ENCODE results near the gene GABRR3. TPM values are rescaled to one million over a fixed set of nuclear protein-coding genes. Genes with fewer than 3 reads are reported as not detected.

GABRR3 gene
- total RNA-seq, 1 experiment from 2014 or later, result not detected

GRCh38 chr3:97969541-97969940 is 65.6 kb downstream of the GABRR3 start:
- TF ChIP-seq CTCF (conservative IDR thresholded peaks at IDR 0.05; ENCODE audit: low read depth, low read length) (no peak), EZH2 (IDR thresholded peaks at IDR 0.05; ENCODE audit: borderline replicate concordance, low read depth, low read length, poor library complexity, severe bottlenecking) (no peak)
- Histone ChIP-seq H3K27me3 (replicated peaks; ENCODE audit: insufficient read depth, low read depth, low read length, poor library complexity) (no peaks in the 10 kb centered on the region), H3K4me1 (ENCODE audit: insufficient read depth, low read length, poor library complexity, severe bottlenecking) (peaks cover 24% of the 10 kb centered on the region), H3K36me3 (ENCODE audit: insufficient read depth, low read length, poor library complexity, severe bottlenecking) (no peaks in the 10 kb centered on the region), H3K4me3 (ENCODE audit: low read depth, low read length, poor library complexity, severe bottlenecking) (no peak overlapping the region), H3K9me3 (ENCODE audit: low read depth, low read length, poor library complexity, severe bottlenecking) (no peaks in the 10 kb centered on the region), H3K27ac (ENCODE audit: low read depth, low read length, poor library complexity, severe bottlenecking) (no peak overlapping the region)
- no peak for DNase-seq (ENCODE audit: low spot score)
- intact Hi-C loops (cut with micrococcal nuclease; ENCODE audit: unreplicated experiment), result no loop called here
- POLR2A ChIA-PET (ENCODE audit: low non-redundant PET), result interaction anchor here (0.6 kb wide), 1 partner anchor 12 kb away, joined by 3 read pairs; no protein-coding TSS in a partner anchor
- CTCF ChIA-PET, result no interaction called here
- no TSS peak for BruUV-seq (replicated peaks)

GRCh38 chr3:97968376-97968775 is 66.7 kb downstream of the GABRR3 start:
- TF ChIP-seq EZH2 (IDR thresholded peaks at IDR 0.05; ENCODE audit: borderline replicate concordance, low read depth, low read length, poor library complexity, severe bottlenecking) (no peak), CTCF (conservative IDR thresholded peaks at IDR 0.05; ENCODE audit: low read depth, low read length) (no peak)
- DNase-seq (ENCODE audit: low spot score), result no peak
- no TSS peak for BruUV-seq (replicated peaks)
- no peaks in the 10 kb centered on the region for H3K36me3 ChIP-seq (ENCODE audit: insufficient read depth, low read length, poor library complexity, severe bottlenecking)
- ChIA-PET POLR2A (ENCODE audit: low non-redundant PET) (no interaction called here), CTCF (no interaction called here)
- H3K27me3 ChIP-seq (replicated peaks; ENCODE audit: insufficient read depth, low read depth, low read length, poor library complexity), result no peaks in the 10 kb centered on the region
- H3K9me3 ChIP-seq (ENCODE audit: low read depth, low read length, poor library complexity, severe bottlenecking), result no peaks in the 10 kb centered on the region
- intact Hi-C loops (cut with micrococcal nuclease; ENCODE audit: unreplicated experiment), result no loop called here
- H3K4me1 ChIP-seq (ENCODE audit: insufficient read depth, low read length, poor library complexity, severe bottlenecking), result peaks cover 24% of the 10 kb centered on the region
- no peak overlapping the region for H3K4me3 ChIP-seq (ENCODE audit: low read depth, low read length, poor library complexity, severe bottlenecking)
- H3K27ac ChIP-seq (ENCODE audit: low read depth, low read length, poor library complexity, severe bottlenecking), result no peak overlapping the region

- peaks cover 23% of the 10 kb centered on the region for H3K4me1 ChIP-seq (ENCODE audit: insufficient read depth, low read length, poor library complexity, severe bottlenecking)
- no peaks in the 10 kb centered on the region for H3K36me3 ChIP-seq (ENCODE audit: insufficient read depth, low read length, poor library complexity, severe bottlenecking)
- no peaks in the 10 kb centered on the region for H3K27me3 ChIP-seq (replicated peaks; ENCODE audit: insufficient read depth, low read depth, low read length, poor library complexity)
- CTCF ChIA-PET, result no interaction called here
- no peak overlapping the region for H3K27ac ChIP-seq (ENCODE audit: low read depth, low read length, poor library complexity, severe bottlenecking)
- DNase-seq (ENCODE audit: low spot score), result no peak
- H3K4me3 ChIP-seq (ENCODE audit: low read depth, low read length, poor library complexity, severe bottlenecking), result no peak overlapping the region
- POLR2A ChIA-PET (ENCODE audit: low non-redundant PET), result no interaction called here
- no TSS peak for BruUV-seq (replicated peaks)
- TF ChIP-seq CTCF (conservative IDR thresholded peaks at IDR 0.05; ENCODE audit: low read depth, low read length) (no peak), EZH2 (IDR thresholded peaks at IDR 0.05; ENCODE audit: borderline replicate concordance, low read depth, low read length, poor library complexity, severe bottlenecking) (no peak)
- no peaks in the 10 kb centered on the region for H3K9me3 ChIP-seq (ENCODE audit: low read depth, low read length, poor library complexity, severe bottlenecking)
- intact Hi-C loops (cut with micrococcal nuclease; ENCODE audit: unreplicated experiment), result no loop called here
These were observed 67.1 kb downstream of the GABRR3 start for GRCh38 chr3:97967966-97968365.
